Mesodermal cell (in vitro differentiated cells): Measurements from ENCODE around the gene CYTL1.

ENCODE experiments used
- H3K27ac ChIP-seq: 2 replicates; pipeline ENCODE4 v1.7.0; 2013; ENCODE audit warnings: mild to moderate bottlenecking, low read depth, low read length, moderate library complexity; ENCODE audit not compliant: severe bottlenecking
- H3K36me3 ChIP-seq: 2 replicates; pipeline ENCODE4 v1.7.1; 2013; ENCODE audit warnings: mild to moderate bottlenecking, low read length, moderate library complexity; ENCODE audit not compliant: control insufficient read depth, insufficient read depth
- H3K4me1 ChIP-seq: one replicate; pipeline ENCODE4 v1.7.1; 2013; ENCODE audit warnings: mild to moderate bottlenecking, low read length; ENCODE audit not compliant: insufficient read depth, control insufficient read depth, poor library complexity, severe bottlenecking
- H3K4me3 ChIP-seq: 2 replicates; pipeline ENCODE4 v1.7.0; 2013; ENCODE audit warnings: low read length, control low read depth, mild to moderate bottlenecking; ENCODE audit not compliant: insufficient read depth, poor library complexity, severe bottlenecking; ENCODE audit errors: extremely low read depth
- H3K9me3 ChIP-seq: 2 replicates; pipeline ENCODE4 v1.7.1; 2013; ENCODE audit warnings: mild to moderate bottlenecking, low read length, moderate library complexity; ENCODE audit not compliant: control insufficient read depth
- WGBS, 2 experiments: methylation state at CpG; one replicate each; pipeline ENCODE4 v1.1.5; 2013; ENCODE audit warnings: missing lambda C conversion rate in 2 of 2; ENCODE audit not compliant: insufficient coverage in 2 of 2; 5-methylcytosine and 5-hydroxymethylcytosine counted together

The CYTL1 gene

DNA sequence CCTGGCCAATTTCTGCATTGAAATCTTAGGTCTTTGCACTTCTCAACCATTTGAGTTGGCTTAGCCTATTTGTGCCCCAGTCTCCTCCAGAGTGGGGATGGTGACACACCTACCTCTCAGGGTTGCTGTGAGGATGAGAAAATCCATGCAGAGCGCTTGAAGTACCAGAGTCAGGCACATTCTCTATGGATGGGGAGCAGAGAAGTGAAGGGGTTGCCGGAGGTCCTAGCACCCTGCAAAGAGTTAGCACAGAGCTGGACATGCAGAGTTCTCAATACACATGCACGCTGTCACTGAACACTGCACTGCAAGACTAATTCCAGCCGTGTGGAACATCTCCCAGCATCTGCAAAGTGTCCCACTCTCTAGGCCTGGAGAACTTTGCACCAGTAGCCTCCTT lies 29.5 kb upstream of the CYTL1 start:
- Histone ChIP-seq H3K27ac (no peak overlapping the region), H3K4me1 (peaks cover 3% of the 10 kb centered on the region), H3K36me3 (no peaks in the 10 kb centered on the region), H3K4me3 (no peak overlapping the region), H3K9me3 (peaks cover 4% of the 10 kb centered on the region)
- 90 to 95% methylated on average over 4 of the region's 4 CpGs for WGBS, 2 experiments

DNA sequence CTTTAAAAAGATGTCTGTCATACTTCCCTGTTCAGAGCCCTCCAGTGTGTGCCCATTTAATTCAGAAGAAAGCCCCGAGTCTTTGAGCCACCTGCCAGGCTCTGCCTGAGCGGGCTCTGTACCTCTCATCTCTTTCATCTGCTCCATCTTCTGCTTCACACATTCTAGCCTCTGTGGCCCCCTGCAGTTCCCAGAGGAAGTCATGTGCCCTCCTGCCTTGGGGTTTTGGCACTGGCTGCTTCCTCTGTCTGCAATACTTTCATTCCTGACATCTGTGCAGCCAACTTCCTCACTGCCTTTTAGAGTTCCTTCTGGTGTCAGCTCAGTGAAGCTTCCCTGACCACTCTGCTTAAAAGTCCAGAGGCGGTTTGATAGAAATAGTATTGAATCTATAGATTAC lies 25.8 kb upstream of the CYTL1 start:
- 47 to 71% methylated on average over 2 to 3 of the region's 3 CpGs for WGBS, 2 experiments
- H3K4me1 ChIP-seq: peaks cover 3% of the 10 kb centered on the region
- no peak overlapping the region for H3K27ac ChIP-seq
- H3K4me3 ChIP-seq: no peak overlapping the region
- H3K9me3 ChIP-seq: peaks cover 4% of the 10 kb centered on the region
- no peaks in the 10 kb centered on the region for H3K36me3 ChIP-seq

GRCh38 chr4:5044341-5044740 lies 25.1 kb upstream of the CYTL1 start:
- Histone ChIP-seq H3K36me3 (no peaks in the 10 kb centered on the region), H3K9me3 (peaks cover 4% of the 10 kb centered on the region), H3K4me3 (no peak overlapping the region), H3K4me1 (peaks cover 3% of the 10 kb centered on the region), H3K27ac (no peak overlapping the region)
- WGBS, 2 experiments: 81 to 87% methylated on average over 3 of the region's 3 CpGs

- WGBS, 2 experiments: 82 to 84% methylated on average over 5 to 6 of the region's 6 CpGs
- Histone ChIP-seq H3K4me1 (peaks cover 3% of the 10 kb centered on the region), H3K9me3 (peaks cover 4% of the 10 kb centered on the region), H3K36me3 (no peaks in the 10 kb centered on the region), H3K4me3 (no peak overlapping the region), H3K27ac (no peak overlapping the region)
Observed at GRCh38 chr4:5043579-5043978, 24.3 kb upstream of the CYTL1 start.

GRCh38 chr4:5041699-5042098 lies 22.4 kb upstream of the CYTL1 start:
- peaks cover 4% of the 10 kb centered on the region for H3K9me3 ChIP-seq

DNA sequence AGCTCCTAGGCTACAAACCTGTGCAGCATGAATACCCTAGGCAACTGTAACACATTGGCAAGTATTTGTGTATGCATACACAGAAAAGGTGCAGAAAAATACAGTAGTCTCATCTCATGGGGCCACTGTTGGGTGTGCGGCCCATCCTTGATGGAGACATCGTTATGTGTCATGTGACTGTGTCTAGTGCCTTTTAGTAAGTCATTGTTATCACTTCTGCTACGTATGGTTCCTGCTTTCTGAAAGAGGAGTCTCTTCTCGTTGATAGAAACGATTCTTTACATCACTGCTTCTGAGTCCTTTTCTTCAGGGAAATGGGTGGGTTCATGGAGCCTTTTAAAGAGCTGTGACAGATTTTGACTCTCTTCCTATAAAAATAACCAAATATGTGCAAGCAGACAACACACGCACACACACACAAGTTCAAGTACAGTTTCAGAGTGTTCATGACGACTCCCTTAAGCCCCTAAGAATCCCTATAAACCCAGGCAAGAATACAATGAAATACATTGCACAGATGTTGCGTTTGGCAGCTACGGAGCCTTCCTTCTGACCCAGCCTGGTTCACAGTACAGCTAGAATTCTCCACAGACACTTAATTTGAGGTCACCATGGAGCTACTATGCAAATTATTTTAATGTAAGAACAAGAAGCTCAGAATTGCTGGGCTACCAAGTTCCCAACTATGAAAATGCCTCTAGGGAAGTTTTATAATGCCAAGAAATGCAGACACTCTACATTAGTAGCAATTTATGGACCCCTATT lies 21.8 kb upstream of the CYTL1 start:
- Histone ChIP-seq H3K9me3 (peaks cover 2% of the 10 kb centered on the region), H3K4me3 (no peak overlapping the region), H3K4me1 (peaks cover 14% of the 10 kb centered on the region), H3K27ac (no peak overlapping the region), H3K36me3 (no peaks in the 10 kb centered on the region)
- 91 to 95% methylated on average over 6 to 8 of the region's 9 CpGs for WGBS, 2 experiments

More at GRCh38 chr4:5041699-5042098, 22.4 kb upstream of the CYTL1 start:
- H3K36me3 ChIP-seq: no peaks in the 10 kb centered on the region
- WGBS, 2 experiments: 88 to 94% methylated on average over 5 to 6 of the region's 7 CpGs
- H3K4me1 ChIP-seq: peaks cover 11% of the 10 kb centered on the region
- no peak overlapping the region for H3K4me3 ChIP-seq
- no peak overlapping the region for H3K27ac ChIP-seq

GRCh38 chr4:5039800-5040199 lies 20.5 kb upstream of the CYTL1 start:
- H3K36me3 ChIP-seq: no peaks in the 10 kb centered on the region
- H3K4me1 ChIP-seq: peaks cover 11% of the 10 kb centered on the region
- no peak overlapping the region for H3K27ac ChIP-seq
- no peak overlapping the region for H3K4me3 ChIP-seq
- 85 to 88% methylated on average over 5 to 7 of the region's 7 CpGs for WGBS, 2 experiments
- no peaks in the 10 kb centered on the region for H3K9me3 ChIP-seq

- Histone ChIP-seq H3K4me1 (peaks cover 16% of the 10 kb centered on the region), H3K36me3 (no peaks in the 10 kb centered on the region), H3K4me3 (no peak overlapping the region), H3K27ac (peak overlapping the region; percentile 38), H3K9me3 (no peaks in the 10 kb centered on the region)
- WGBS, 2 experiments: 93 to 94% methylated on average over 4 to 5 of the region's 8 CpGs
Observed at GRCh38 chr4:5037553-5038551, 18.6 kb upstream of the CYTL1 start.

GRCh38 chr4:5036239-5036638 lies 17.0 kb upstream of the CYTL1 start:
- Histone ChIP-seq H3K4me3 (no peak overlapping the region), H3K27ac (no peak overlapping the region), H3K4me1 (peaks cover 16% of the 10 kb centered on the region), H3K36me3 (no peaks in the 10 kb centered on the region), H3K9me3 (no peaks in the 10 kb centered on the region)
- WGBS, 2 experiments: 84 to 95% methylated on average over 3 to 4 of the region's 5 CpGs

GRCh38 chr4:5034206-5034605 lies 14.9 kb upstream of the CYTL1 start:
- Histone ChIP-seq H3K36me3 (no peaks in the 10 kb centered on the region), H3K27ac (no peak overlapping the region), H3K4me3 (no peak overlapping the region), H3K9me3 (no peaks in the 10 kb centered on the region), H3K4me1 (peaks cover 16% of the 10 kb centered on the region)
- 92 to 93% methylated on average over 7 to 8 of the region's 8 CpGs for WGBS, 2 experiments
